ENCODE results near the gene JUN.

- TF ChIP-seq CTCF (conservative IDR thresholded peaks at IDR 0.05 in 1 of 2, IDR thresholded peaks at IDR 0.05 in 1 of 2; ENCODE audit: extremely low read depth in 1 of 2, insufficient read depth in 1 of 2, low read depth in 1 of 2, low read length in 2 of 2) = no peak
- no peak for TF ChIP-seq EZH2 (IDR thresholded peaks at IDR 0.05; ENCODE audit: borderline replicate concordance, low read length)
Measured at GRCh38 chr1:58808077-58808476, 24.2 kb upstream of the JUN start.
